Erythroblast (primary cell): ENCODE data around the gene EPS8.

Source experiments
- GATA1 ChIP-seq: IDR thresholded peaks from 2 replicates; pipeline ENCODE4 v1.6.1; 2011; ENCODE audit warnings: low read depth, mild to moderate bottlenecking, control low read depth, low read length, moderate library complexity
- POLR2A ChIP-seq: IDR thresholded peaks from 2 replicates; pipeline ENCODE4 v1.6.1; 2011; ENCODE audit warnings: mild to moderate bottlenecking, low read length

DNA sequence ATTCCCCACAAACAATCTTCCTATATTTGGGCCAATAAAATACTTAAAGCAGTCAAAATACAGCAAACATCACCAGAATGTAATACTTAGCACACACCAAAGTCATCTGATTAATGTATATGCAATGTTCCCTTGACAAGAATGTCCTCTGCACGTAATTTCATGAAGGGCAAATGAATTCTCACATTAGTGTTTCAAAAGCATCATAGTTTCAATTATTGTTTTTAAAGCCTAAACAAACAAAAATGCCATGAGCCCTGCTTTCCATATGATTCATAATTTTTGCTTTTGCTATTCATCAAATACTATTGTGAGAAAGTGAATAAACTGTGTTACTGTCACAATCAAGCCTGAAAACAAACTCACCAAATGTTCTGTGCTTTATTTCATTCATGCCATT lies 156.0 kb downstream of the EPS8 start:
- TF ChIP-seq POLR2A (no peak), GATA1 (no peak)
